Measurements from ENCODE around the gene ATP8B2.

ATP8B2 gene

GRCh38 chr1:154400381-154400801 lies 75.1 kb downstream of the ATP8B2 start:
- no peak for DNase-seq
